Breast epithelium (tissue), 3 donors: Measurements from ENCODE around the gene LINS1.

ENCODE experiments used
- POLR2A ChIP-seq: fragments of 450-650 bp; IDR thresholded peaks from one replicate; pipeline ENCODE4 v1.6.1; 2016; ENCODE audit warnings: antibody characterized with exemption, mild to moderate bottlenecking, moderate library complexity
- POLR2AphosphoS5 ChIP-seq, 3 donors: sonication (generic); formaldehyde crosslinking; IDR thresholded peaks; one replicate each; pipeline ENCODE4 v1.6.1; 2017; ENCODE audit warnings: antibody characterized with exemption in 3 of 3
- TF ChIP-seq, protein P1 (sequence below), 3 donors: fragments of 450-650 bp; IDR thresholded peaks; one replicate each; pipeline ENCODE4 v1.5.1; 2016 to 2017; ENCODE audit warnings: antibody characterized with exemption in 3 of 3, mild to moderate bottlenecking in 3 of 3, moderate library complexity in 3 of 3

DNA sequence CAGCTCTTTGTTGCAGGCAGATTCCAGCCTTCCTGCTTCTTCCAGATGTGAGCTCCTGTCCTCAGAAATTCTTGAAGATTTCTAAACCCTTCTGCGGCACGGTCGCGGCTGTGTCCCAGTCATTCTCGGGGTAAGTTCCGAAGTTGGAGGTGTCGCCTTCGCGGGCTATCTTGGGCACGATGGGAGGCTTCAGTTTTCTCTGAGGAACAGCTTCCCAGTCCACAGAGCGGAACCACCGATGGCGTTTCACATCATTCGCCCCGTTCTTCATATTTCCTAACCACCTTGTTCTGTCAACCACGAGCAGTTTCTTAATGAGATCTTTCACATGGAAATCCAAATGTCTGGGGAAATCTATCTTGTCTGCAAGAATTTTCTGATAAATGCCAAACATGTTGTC is 48.5 kb downstream of the LINS1 start:
- TF ChIP-seq, protein P1, sequence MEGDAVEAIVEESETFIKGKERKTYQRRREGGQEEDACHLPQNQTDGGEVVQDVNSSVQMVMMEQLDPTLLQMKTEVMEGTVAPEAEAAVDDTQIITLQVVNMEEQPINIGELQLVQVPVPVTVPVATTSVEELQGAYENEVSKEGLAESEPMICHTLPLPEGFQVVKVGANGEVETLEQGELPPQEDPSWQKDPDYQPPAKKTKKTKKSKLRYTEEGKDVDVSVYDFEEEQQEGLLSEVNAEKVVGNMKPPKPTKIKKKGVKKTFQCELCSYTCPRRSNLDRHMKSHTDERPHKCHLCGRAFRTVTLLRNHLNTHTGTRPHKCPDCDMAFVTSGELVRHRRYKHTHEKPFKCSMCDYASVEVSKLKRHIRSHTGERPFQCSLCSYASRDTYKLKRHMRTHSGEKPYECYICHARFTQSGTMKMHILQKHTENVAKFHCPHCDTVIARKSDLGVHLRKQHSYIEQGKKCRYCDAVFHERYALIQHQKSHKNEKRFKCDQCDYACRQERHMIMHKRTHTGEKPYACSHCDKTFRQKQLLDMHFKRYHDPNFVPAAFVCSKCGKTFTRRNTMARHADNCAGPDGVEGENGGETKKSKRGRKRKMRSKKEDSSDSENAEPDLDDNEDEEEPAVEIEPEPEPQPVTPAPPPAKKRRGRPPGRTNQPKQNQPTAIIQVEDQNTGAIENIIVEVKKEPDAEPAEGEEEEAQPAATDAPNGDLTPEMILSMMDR (IDR thresholded peaks at IDR 0.05): no peak
- TF ChIP-seq POLR2A (no peak), POLR2AphosphoS5 (IDR thresholded peaks at IDR 0.05) (no peak)
